HCEC 1CT (cell line): ENCODE results near the gene GPER1.

ENCODE experiments used
- DNase-seq: peaks from one replicate; pipeline ENCODE4 v3.0.0-alpha.2; 2017

The GPER1 gene

GRCh38 chr7:1091644-1092027 lies 3.7 kb downstream of the GPER1 start:
- DNase-seq: no peak

GRCh38 chr7:1092161-1092632 lies 4.3 kb downstream of the GPER1 start:
- no peak for DNase-seq

GRCh38 chr7:1092806-1093501 lies 5.0 kb downstream of the GPER1 start:
- DNase-seq: no peak

- DNase-seq: no peak
Observed at GRCh38 chr7:1093502-1093843, 5.6 kb downstream of the GPER1 start.

GRCh38 chr7:1093916-1094508 lies 6.1 kb downstream of the GPER1 start:
- DNase-seq: no peak

GRCh38 chr7:1094870-1095269 lies 7.0 kb downstream of the GPER1 start:
- no peak for DNase-seq

- no peak for DNase-seq
Observed at GRCh38 chr7:1095621-1096155, 7.8 kb downstream of the GPER1 start.

- no peak for DNase-seq
Observed at GRCh38 chr7:1096156-1097119, 8.5 kb downstream of the GPER1 start.

- no peak for DNase-seq
Observed at GRCh38 chr7:1097120-1097504, 9.2 kb downstream of the GPER1 start.

GRCh38 chr7:1098243-1099153 lies 10.6 kb downstream of the GPER1 start:
- DNase-seq: no peak

GRCh38 chr7:1099154-1099542 lies 11.2 kb downstream of the GPER1 start:
- DNase-seq: no peak

- no peak for DNase-seq
Observed at GRCh38 chr7:1099637-1100036, 11.7 kb downstream of the GPER1 start.

- no peak for DNase-seq
Observed at GRCh38 chr7:1100386-1100785, 12.5 kb downstream of the GPER1 start.

- DNase-seq: no peak
Observed at GRCh38 chr7:1100834-1101562, 13.1 kb downstream of the GPER1 start.

- DNase-seq: no peak
Observed at GRCh38 chr7:1101563-1102431, 13.9 kb downstream of the GPER1 start.

GRCh38 chr7:1103009-1103788 lies 15.3 kb downstream of the GPER1 start:
- DNase-seq: no peak

- no peak for DNase-seq
Observed at GRCh38 chr7:1103789-1104515, 16.0 kb downstream of the GPER1 start.

- DNase-seq: no peak
Observed at GRCh38 chr7:1104516-1105179, 16.7 kb downstream of the GPER1 start.

GRCh38 chr7:1105189-1105588 lies 17.3 kb downstream of the GPER1 start:
- no peak for DNase-seq
